Kidney epithelial cell (primary cell): ENCODE results near the gene MED10. TPM values are rescaled to one million over a fixed set of nuclear protein-coding genes. Genes with fewer than 3 reads are reported as not detected.

Experiments used
- DNase-seq: peaks from one replicate; pipeline ENCODE4 v3.0.0-alpha.2; 2010; ENCODE audit warnings: low read depth
- H3K27me3 ChIP-seq: 2 replicates; pipeline ENCODE4 v1.6.0; 2011; ENCODE audit warnings: low read length; ENCODE audit not compliant: control insufficient read depth, insufficient read depth
- H3K36me3 ChIP-seq: 2 replicates; pipeline ENCODE4 v1.5.1; 2011; ENCODE audit warnings: low read length; ENCODE audit not compliant: control insufficient read depth, insufficient read depth
- H3K4me3 ChIP-seq: 2 replicates; pipeline ENCODE4 v1.5.1; 2011; ENCODE audit warnings: low read depth, mild to moderate bottlenecking, control low read depth, low read length
- CTCF ChIP-seq: IDR thresholded peaks from 2 replicates; pipeline ENCODE4 v1.5.1; 2011; ENCODE audit warnings: mild to moderate bottlenecking, moderate library complexity, low read length, control low read depth, inconsistent platforms; ENCODE audit not compliant: insufficient read depth, poor library complexity, severe bottlenecking
- total RNA-seq: library from RNA; depleted of rRNA; stranded (reverse); fragments of >200 nt; gene quantifications from 2 replicates; pipeline ENCODE4 v1.2.3, GENCODE V29; 2015

Gene MED10
- total RNA-seq, 1 donor from 2014 or later, result 45.7 TPM

GRCh38 chr5:6419340-6419852, 41.0 kb upstream of the MED10 start:
- no peak for DNase-seq
- no peaks in the 10 kb centered on the region for H3K36me3 ChIP-seq
- no peaks in the 10 kb centered on the region for H3K27me3 ChIP-seq
- H3K4me3 ChIP-seq, result no peak overlapping the region
- no peak for TF ChIP-seq CTCF

GRCh38 chr5:6418679-6419276, 40.4 kb upstream of the MED10 start:
- Histone ChIP-seq H3K36me3 (no peaks in the 10 kb centered on the region), H3K4me3 (no peak overlapping the region), H3K27me3 (no peaks in the 10 kb centered on the region)
- no peak for TF ChIP-seq CTCF
- DNase-seq, result no peak

- Histone ChIP-seq H3K4me3 (no peak overlapping the region), H3K36me3 (no peaks in the 10 kb centered on the region), H3K27me3 (no peaks in the 10 kb centered on the region)
- TF ChIP-seq CTCF, result no peak
- DNase-seq, result no peak
Measured at GRCh38 chr5:6417657-6418056, 39.3 kb upstream of the MED10 start.

- Histone ChIP-seq H3K36me3 (no peaks in the 10 kb centered on the region), H3K4me3 (no peak overlapping the region), H3K27me3 (no peaks in the 10 kb centered on the region)
- DNase-seq, result no peak
- TF ChIP-seq CTCF, result no peak
Measured at GRCh38 chr5:6412811-6413210, 34.5 kb upstream of the MED10 start.

GRCh38 chr5:6411141-6411540, 32.8 kb upstream of the MED10 start:
- H3K27me3 ChIP-seq, result no peaks in the 10 kb centered on the region
- TF ChIP-seq CTCF, result no peak

GRCh38 chr5:6410421-6410820, 32.1 kb upstream of the MED10 start:
- no peaks in the 10 kb centered on the region for H3K36me3 ChIP-seq
- H3K27me3 ChIP-seq, result no peaks in the 10 kb centered on the region
- DNase-seq, result no peak
- H3K4me3 ChIP-seq, result no peak overlapping the region
- no peak for TF ChIP-seq CTCF

More at GRCh38 chr5:6411141-6411540, 32.8 kb upstream of the MED10 start:
- no peak for DNase-seq
- no peak overlapping the region for H3K4me3 ChIP-seq
- no peaks in the 10 kb centered on the region for H3K36me3 ChIP-seq
